H9 (cell line): ENCODE measurements around the gene SCAMP5. TPM values are rescaled to one million over a fixed set of nuclear protein-coding genes. Genes with fewer than 3 reads are reported as not detected.

Source experiments
- DNase-seq: peaks from one replicate; pipeline ENCODE4 v3.0.0-alpha.2; 2017
- H2AFZ ChIP-seq: one replicate; pipeline ENCODE4 v1.6.1; 2013; ENCODE audit warnings: mild to moderate bottlenecking, low read length, control low read depth, moderate library complexity
- H2AK5ac ChIP-seq: 2 replicates; pipeline ENCODE4 v1.6.1; 2013; ENCODE audit warnings: low read length, control low read depth, mixed read lengths; ENCODE audit not compliant: insufficient read length
- H2BK120ac ChIP-seq: one replicate; pipeline ENCODE4 v1.6.1; 2013; ENCODE audit warnings: low read depth, mild to moderate bottlenecking, low read length, control low read depth, inconsistent platforms; ENCODE audit not compliant: poor library complexity, severe bottlenecking
- H2BK12ac ChIP-seq: 2 replicates; pipeline ENCODE4 v1.6.1; 2013; ENCODE audit warnings: low read length, control low read depth, mixed read lengths, low read depth; ENCODE audit not compliant: insufficient read length
- H2BK15ac ChIP-seq: 2 replicates; pipeline ENCODE4 v1.6.1; 2013; ENCODE audit warnings: low read depth, low read length, control low read depth
- H2BK20ac ChIP-seq: one replicate; pipeline ENCODE4 v1.6.1; 2013; ENCODE audit warnings: low read depth, mild to moderate bottlenecking, low read length, control low read depth, inconsistent platforms; ENCODE audit not compliant: poor library complexity, severe bottlenecking
- H2BK5ac ChIP-seq: 2 replicates; pipeline ENCODE4 v1.6.1; 2013; ENCODE audit warnings: low read length, control low read depth, mixed read lengths; ENCODE audit not compliant: insufficient read length
- H3K14ac ChIP-seq: 2 replicates; pipeline ENCODE4 v1.6.1; 2013; ENCODE audit warnings: low read length, control low read depth; ENCODE audit not compliant: insufficient read depth
- H3K18ac ChIP-seq: 2 replicates; pipeline ENCODE4 v1.6.1; 2013; ENCODE audit warnings: low read depth, mild to moderate bottlenecking, mixed read lengths, low read length, control low read depth; ENCODE audit not compliant: insufficient read length
- H3K23ac ChIP-seq: 2 replicates; pipeline ENCODE4 v1.6.1; 2013; ENCODE audit warnings: low read length, control low read depth, mixed read lengths, low read depth; ENCODE audit not compliant: insufficient read length
- H3K23me2 ChIP-seq: 2 replicates; pipeline ENCODE4 v1.6.1; 2013; ENCODE audit warnings: low read depth, mild to moderate bottlenecking, mixed read lengths, low read length, control low read depth; ENCODE audit not compliant: insufficient read length, poor library complexity, severe bottlenecking
- H3K27ac ChIP-seq: 2 replicates; pipeline ENCODE4 v1.5.1; 2013; ENCODE audit warnings: low read length, control low read depth, mixed read lengths, low read depth; ENCODE audit not compliant: insufficient read length
- H3K27me3 ChIP-seq: 2 replicates; pipeline ENCODE4 v1.6.1; 2013; ENCODE audit warnings: low read length, control low read depth, inconsistent platforms; ENCODE audit not compliant: insufficient read depth
- H3K4ac ChIP-seq: 2 replicates; pipeline ENCODE4 v1.6.1; 2013; ENCODE audit warnings: low read depth, mild to moderate bottlenecking, control low read depth, inconsistent platforms, low read length, moderate library complexity
- H3K4me1 ChIP-seq: 2 replicates; pipeline ENCODE4 v1.6.1; 2013; ENCODE audit warnings: low read length, control low read depth, inconsistent platforms; ENCODE audit not compliant: insufficient read depth
- H3K4me2 ChIP-seq: 2 replicates; pipeline ENCODE4 v1.6.1; 2013; ENCODE audit warnings: low read length, control low read depth, mixed read lengths; ENCODE audit not compliant: insufficient read length, insufficient read depth
- H3K56ac ChIP-seq: 2 replicates; pipeline ENCODE4 v1.6.1; 2013; ENCODE audit warnings: low read depth, mild to moderate bottlenecking, mixed read lengths, low read length, control low read depth; ENCODE audit not compliant: insufficient read length
- H3K79me1 ChIP-seq: 2 replicates; pipeline ENCODE4 v1.6.1; 2013; ENCODE audit warnings: low read depth, mild to moderate bottlenecking, moderate library complexity, low read length, control low read depth, inconsistent platforms; ENCODE audit not compliant: insufficient read depth, poor library complexity, severe bottlenecking
- H3K79me2 ChIP-seq: 2 replicates; pipeline ENCODE4 v1.6.1; 2013; ENCODE audit warnings: low read length, control low read depth, inconsistent platforms; ENCODE audit not compliant: insufficient read depth
- H3K9ac ChIP-seq: 2 replicates; pipeline ENCODE4 v1.6.1; 2013; ENCODE audit warnings: low read length, control low read depth, mixed read lengths; ENCODE audit not compliant: insufficient read length; ENCODE audit errors: extremely low read depth
- H3K9me3 ChIP-seq: one replicate; pipeline ENCODE4 v1.6.1; 2013; ENCODE audit warnings: low read depth, low read length, inconsistent platforms; ENCODE audit not compliant: control insufficient read depth
- H3T11ph ChIP-seq: one replicate; pipeline ENCODE4 v1.6.1; 2013; ENCODE audit warnings: mild to moderate bottlenecking, low read length, control low read depth, inconsistent platforms
- H4K20me1 ChIP-seq: one replicate; pipeline ENCODE4 v1.6.1; 2013; ENCODE audit not compliant: control insufficient read depth, insufficient read length, insufficient read depth
- H4K5ac ChIP-seq: 2 replicates; pipeline ENCODE4 v1.6.1; 2013; ENCODE audit warnings: low read depth, mild to moderate bottlenecking, mixed read lengths, low read length, control low read depth; ENCODE audit not compliant: insufficient read length
- H4K8ac ChIP-seq: replicated peaks from 2 replicates; pipeline ENCODE4 v1.6.1; 2013; ENCODE audit warnings: low read length, control low read depth, mixed read lengths, low read depth; ENCODE audit not compliant: insufficient read length
- H4K91ac ChIP-seq: 2 replicates; pipeline ENCODE4 v1.6.1; 2013; ENCODE audit warnings: low read depth, mild to moderate bottlenecking, moderate library complexity, mixed read lengths, low read length, control low read depth; ENCODE audit not compliant: insufficient read length
- H3K27ac Mint-ChIP-seq, 3 experiments: 2 replicates in 2 of 3; 3 replicates in 1 of 3; pipeline ENCODE4 v1.8.0; 2020 to 2021; ENCODE audit warnings: mixed read lengths in 3 of 3, mild to moderate bottlenecking in 1 of 3, moderate library complexity in 1 of 3
- H3K27me3 Mint-ChIP-seq: 2 replicates; pipeline ENCODE4 v1.8.0; 2021; ENCODE audit warnings: low read depth, mild to moderate bottlenecking, moderate library complexity, mixed read lengths
- H3K36me3 Mint-ChIP-seq, 3 experiments: 2 replicates in 2 of 3; 3 replicates in 1 of 3; pipeline ENCODE4 v1.8.0; 2020 to 2021; ENCODE audit warnings: low read depth in 3 of 3, mixed read lengths in 3 of 3; ENCODE audit not compliant: insufficient read depth in 1 of 3
- H3K4me1 Mint-ChIP-seq, 2 experiments: 2 replicates each; pipeline ENCODE4 v1.8.0; 2020; ENCODE audit warnings: mixed read lengths in 2 of 2
- H3K4me3 Mint-ChIP-seq, 2 experiments: 2 replicates in 1 of 2; 3 replicates in 1 of 2; pipeline ENCODE4 v1.8.0; 2020 to 2021; ENCODE audit warnings: mild to moderate bottlenecking in 2 of 2, mixed read lengths in 2 of 2, moderate library complexity in 1 of 2
- H3K9me3 Mint-ChIP-seq, 2 experiments: 2 replicates in 1 of 2; 3 replicates in 1 of 2; pipeline ENCODE4 v1.8.0; 2020; ENCODE audit warnings: mild to moderate bottlenecking in 2 of 2, mixed read lengths in 2 of 2, moderate library complexity in 1 of 2
- WGBS: extraction: QIAGEN DNeasy Blood & Tissue Kit; methylation state at CpG from one replicate; pipeline ENCODE4 v1.1.7; 2013; ENCODE audit warnings: missing lambda C conversion rate, low lambda C conversion rate, mixed read lengths; ENCODE audit not compliant: insufficient read length; ENCODE audit errors: extremely low coverage; 5-methylcytosine and 5-hydroxymethylcytosine counted together
- total RNA-seq: library from RNA; stranded (reverse); gene quantifications from 2 replicates; pipeline ENCODE4 v1.2.1, GENCODE V29; 2021
- TF ChIP-seq, protein P1 (sequence below): fragments of 200-600 bp; sonication (generic); conservative IDR thresholded peaks from 3 replicates; pipeline ENCODE4 v1.8.0; 2021; ENCODE audit warnings: antibody characterized with exemption, mild to moderate bottlenecking

The SCAMP5 gene
- total RNA-seq, 1 experiment from 2014 or later: 47.8 TPM

- Histone ChIP-seq H2BK12ac (no peak overlapping the region), H2BK120ac (no peak overlapping the region), H3K79me1 (no peaks in the 10 kb centered on the region), H3K14ac (no peak overlapping the region; the same call in 1 of the 2 replicates), H3K18ac (no peak overlapping the region), H3K27ac (no peak overlapping the region), H4K20me1 (no peaks in the 10 kb centered on the region), H3T11ph (no peak overlapping the region), H2BK20ac (no peak overlapping the region), H3K23ac (no peak overlapping the region), H3K79me2 (no peaks in the 10 kb centered on the region), H4K8ac (no peak overlapping the region), H3K4me2 (no peak overlapping the region), H3K4me1 (no peaks in the 10 kb centered on the region), H2BK5ac (no peak overlapping the region), H2AK5ac (no peak overlapping the region), H3K23me2 (no peaks in the 10 kb centered on the region), H2AFZ (no peak overlapping the region), H3K9me3 (no peaks in the 10 kb centered on the region), H2BK15ac (no peak overlapping the region), H3K4ac (no peak overlapping the region), H4K91ac (no peak overlapping the region), H3K56ac (no peak overlapping the region), H3K27me3 (no peaks in the 10 kb centered on the region), H4K5ac (no peak overlapping the region), H3K9ac (no peak overlapping the region)
- TF ChIP-seq, protein P1, sequence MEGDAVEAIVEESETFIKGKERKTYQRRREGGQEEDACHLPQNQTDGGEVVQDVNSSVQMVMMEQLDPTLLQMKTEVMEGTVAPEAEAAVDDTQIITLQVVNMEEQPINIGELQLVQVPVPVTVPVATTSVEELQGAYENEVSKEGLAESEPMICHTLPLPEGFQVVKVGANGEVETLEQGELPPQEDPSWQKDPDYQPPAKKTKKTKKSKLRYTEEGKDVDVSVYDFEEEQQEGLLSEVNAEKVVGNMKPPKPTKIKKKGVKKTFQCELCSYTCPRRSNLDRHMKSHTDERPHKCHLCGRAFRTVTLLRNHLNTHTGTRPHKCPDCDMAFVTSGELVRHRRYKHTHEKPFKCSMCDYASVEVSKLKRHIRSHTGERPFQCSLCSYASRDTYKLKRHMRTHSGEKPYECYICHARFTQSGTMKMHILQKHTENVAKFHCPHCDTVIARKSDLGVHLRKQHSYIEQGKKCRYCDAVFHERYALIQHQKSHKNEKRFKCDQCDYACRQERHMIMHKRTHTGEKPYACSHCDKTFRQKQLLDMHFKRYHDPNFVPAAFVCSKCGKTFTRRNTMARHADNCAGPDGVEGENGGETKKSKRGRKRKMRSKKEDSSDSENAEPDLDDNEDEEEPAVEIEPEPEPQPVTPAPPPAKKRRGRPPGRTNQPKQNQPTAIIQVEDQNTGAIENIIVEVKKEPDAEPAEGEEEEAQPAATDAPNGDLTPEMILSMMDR: no peak
- DNase-seq: no peak
- peaks cover 15% of the 10 kb centered on the region in 2 experiments for H3K9me3 Mint-ChIP-seq
- H3K27me3 Mint-ChIP-seq: peaks cover 16% of the 10 kb centered on the region
- peaks cover 2 to 15% (median 8%) of the 10 kb centered on the region in 3 experiments; a peak in 6 of 7 replicates for H3K36me3 Mint-ChIP-seq
- WGBS: no CpG with 5 or more reads among the region's 4 CpGs
- no peak overlapping the region for H3K4me3 Mint-ChIP-seq
- peaks cover 2% of the 10 kb centered on the region in 2 experiments for H3K4me1 Mint-ChIP-seq
- H3K27ac Mint-ChIP-seq: peak overlapping the region in 1 of 3 experiments; percentile 40; a peak in 1 of 7 replicates
Observed at GRCh38 chr15:75070674-75071073, 75.3 kb downstream of the SCAMP5 start.

Other genes with a start within 250 kb of the SCAMP5 start
- gene CYP1A2, start 246.7 kb upstream of the SCAMP5 start, total RNA-seq: not detected in 2 replicates
- gene CSK, start 213.5 kb upstream of the SCAMP5 start, total RNA-seq: 49.2 and 49.3 TPM in 2 replicates
- gene LMAN1L, start 182.7 kb upstream of the SCAMP5 start, total RNA-seq: not detected in 2 replicates
- not detected in 2 replicates for gene CPLX3, start 168.9 kb upstream of the SCAMP5 start, total RNA-seq
- gene ULK3, start 152.4 kb upstream of the SCAMP5 start, total RNA-seq: 31.1 and 34.0 TPM in 2 replicates
- 49.0 and 50.2 TPM in 2 replicates for gene SCAMP2, start 122.2 kb upstream of the SCAMP5 start, total RNA-seq
- 55.0 and 57.5 TPM in 2 replicates for gene MPI, start 105.5 kb upstream of the SCAMP5 start, total RNA-seq
- 60.3 and 69.0 TPM in 2 replicates for gene FAM219B, start 88.7 kb upstream of the SCAMP5 start, total RNA-seq
- 331 and 336 TPM in 2 replicates for gene COX5A, start 57.5 kb upstream of the SCAMP5 start, total RNA-seq
- 12.6 and 13.0 TPM in 2 replicates for gene RPP25, start 38.8 kb upstream of the SCAMP5 start, total RNA-seq
- 17.6 and 22.7 TPM in 2 replicates for gene PPCDC, start 28.0 kb downstream of the SCAMP5 start, total RNA-seq
- gene C15orf39, start 206.3 kb downstream of the SCAMP5 start, total RNA-seq: 45.6 and 48.7 TPM in 2 replicates